OCI-LY3 (cell line): ENCODE results near the gene CNNM1.

Experiments used
- EZH2phosphoT487 ChIP-seq: fragments of 200-600 bp; shearing (Covaris generic); IDR thresholded peaks from 2 replicates; pipeline ENCODE4 v1.6.1; 2018; ENCODE audit warnings: antibody characterized with exemption, mixed run types, low read depth
- TF ChIP-seq, protein P1 (sequence below): fragments of 200-600, 300-600 bp; sonication (generic); IDR thresholded peaks from 2 replicates; pipeline ENCODE4 v1.5.1; 2014; ENCODE audit warnings: antibody characterized with exemption, low read length, low read depth

DNA sequence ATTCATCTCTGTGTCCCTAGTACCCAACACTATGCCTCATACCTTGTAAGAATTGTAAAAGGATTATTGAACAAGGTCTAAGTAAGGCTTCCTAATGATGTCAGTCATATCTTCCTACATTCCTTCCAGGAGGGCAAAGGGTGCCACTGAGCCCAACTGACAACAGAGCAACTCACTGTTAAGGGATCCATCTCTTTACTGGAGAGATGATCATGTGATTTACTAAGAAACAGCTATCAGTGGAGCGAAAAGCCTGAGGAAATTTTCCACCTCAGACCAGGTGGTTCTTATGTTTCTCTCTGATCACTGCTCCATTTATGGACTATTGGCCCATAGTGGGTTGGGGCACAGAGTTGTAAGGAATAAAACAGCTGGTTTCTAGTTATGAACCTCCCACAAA lies 38.9 kb upstream of the CNNM1 start:
- TF ChIP-seq, protein P1, sequence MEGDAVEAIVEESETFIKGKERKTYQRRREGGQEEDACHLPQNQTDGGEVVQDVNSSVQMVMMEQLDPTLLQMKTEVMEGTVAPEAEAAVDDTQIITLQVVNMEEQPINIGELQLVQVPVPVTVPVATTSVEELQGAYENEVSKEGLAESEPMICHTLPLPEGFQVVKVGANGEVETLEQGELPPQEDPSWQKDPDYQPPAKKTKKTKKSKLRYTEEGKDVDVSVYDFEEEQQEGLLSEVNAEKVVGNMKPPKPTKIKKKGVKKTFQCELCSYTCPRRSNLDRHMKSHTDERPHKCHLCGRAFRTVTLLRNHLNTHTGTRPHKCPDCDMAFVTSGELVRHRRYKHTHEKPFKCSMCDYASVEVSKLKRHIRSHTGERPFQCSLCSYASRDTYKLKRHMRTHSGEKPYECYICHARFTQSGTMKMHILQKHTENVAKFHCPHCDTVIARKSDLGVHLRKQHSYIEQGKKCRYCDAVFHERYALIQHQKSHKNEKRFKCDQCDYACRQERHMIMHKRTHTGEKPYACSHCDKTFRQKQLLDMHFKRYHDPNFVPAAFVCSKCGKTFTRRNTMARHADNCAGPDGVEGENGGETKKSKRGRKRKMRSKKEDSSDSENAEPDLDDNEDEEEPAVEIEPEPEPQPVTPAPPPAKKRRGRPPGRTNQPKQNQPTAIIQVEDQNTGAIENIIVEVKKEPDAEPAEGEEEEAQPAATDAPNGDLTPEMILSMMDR: no peak
- TF ChIP-seq EZH2phosphoT487: no peak
